Measurements from ENCODE around the gene ADRA2B. TPM values are rescaled to one million over a fixed set of nuclear protein-coding genes. Genes with fewer than 3 reads are reported as not detected.
A peak's percentile ranks its signal among the peaks of the same experiment; 100 is the strongest.

ADRA2B gene
- polyA plus RNA-seq, 3 donors, result 1.6 TPM; not detected in 2

DNA sequence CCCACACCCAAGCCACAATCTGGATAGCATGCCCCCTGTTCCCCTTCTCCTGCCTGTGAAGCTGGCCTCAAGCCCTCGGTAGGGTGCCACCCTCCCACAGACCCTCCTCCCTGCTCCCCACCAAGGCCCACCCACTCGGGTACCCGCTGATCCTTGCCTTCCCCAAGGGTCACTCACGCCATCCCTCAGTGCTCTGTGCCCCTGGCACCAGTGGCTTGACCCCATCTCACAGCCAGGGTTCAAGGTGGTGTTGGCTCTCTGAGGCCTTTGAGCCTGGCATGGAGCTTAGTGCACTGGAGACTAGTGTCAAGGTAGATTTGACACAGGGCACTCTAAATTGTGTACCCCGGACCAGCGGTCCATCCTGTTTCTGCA lies 11.9 kb downstream of the ADRA2B start:
- Mint-ChIP-seq H3K4me3 (no peak overlapping the region), H3K27ac (no peak overlapping the region), H3K36me3 (no peaks in the 10 kb centered on the region), H3K9me3 (peaks cover 13 to 27% (median 21%) of the 10 kb centered on the region in 7 donors), H3K27me3 (ENCODE audit: low read depth in 3 of 3) (peaks cover 4 to 16% (median 8%) of the 10 kb centered on the region in 3 donors), H3K4me1 (peaks cover 18% of the 10 kb centered on the region)
- no peak overlapping the region for H3K4me3 ChIP-seq (replicated peaks in 1 of 3; ENCODE audit: low read depth in 2 of 3, low read length in 3 of 3)
- no peaks in the 10 kb centered on the region for H3K27me3 ChIP-seq (ENCODE audit: control insufficient read depth in 2 of 2, insufficient read depth in 2 of 2, low read length in 2 of 2)
- TF ChIP-seq, protein P1, sequence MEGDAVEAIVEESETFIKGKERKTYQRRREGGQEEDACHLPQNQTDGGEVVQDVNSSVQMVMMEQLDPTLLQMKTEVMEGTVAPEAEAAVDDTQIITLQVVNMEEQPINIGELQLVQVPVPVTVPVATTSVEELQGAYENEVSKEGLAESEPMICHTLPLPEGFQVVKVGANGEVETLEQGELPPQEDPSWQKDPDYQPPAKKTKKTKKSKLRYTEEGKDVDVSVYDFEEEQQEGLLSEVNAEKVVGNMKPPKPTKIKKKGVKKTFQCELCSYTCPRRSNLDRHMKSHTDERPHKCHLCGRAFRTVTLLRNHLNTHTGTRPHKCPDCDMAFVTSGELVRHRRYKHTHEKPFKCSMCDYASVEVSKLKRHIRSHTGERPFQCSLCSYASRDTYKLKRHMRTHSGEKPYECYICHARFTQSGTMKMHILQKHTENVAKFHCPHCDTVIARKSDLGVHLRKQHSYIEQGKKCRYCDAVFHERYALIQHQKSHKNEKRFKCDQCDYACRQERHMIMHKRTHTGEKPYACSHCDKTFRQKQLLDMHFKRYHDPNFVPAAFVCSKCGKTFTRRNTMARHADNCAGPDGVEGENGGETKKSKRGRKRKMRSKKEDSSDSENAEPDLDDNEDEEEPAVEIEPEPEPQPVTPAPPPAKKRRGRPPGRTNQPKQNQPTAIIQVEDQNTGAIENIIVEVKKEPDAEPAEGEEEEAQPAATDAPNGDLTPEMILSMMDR (IDR thresholded peaks at IDR 0.05), result no peak
- no peaks in the 10 kb centered on the region for H3K36me3 ChIP-seq (replicated peaks in 1 of 2; ENCODE audit: control insufficient read depth in 1 of 2, insufficient read depth in 2 of 2, low read length in 2 of 2)
- H3K9ac ChIP-seq (ENCODE audit: insufficient read depth, low read length, poor library complexity, severe bottlenecking), result no peak overlapping the region
- H4K20me1 ChIP-seq (ENCODE audit: insufficient read depth, low read length), result no peaks in the 10 kb centered on the region
- no peak for DNase-seq
- H3K4me2 ChIP-seq (replicated peaks; ENCODE audit: extremely low read depth, low read length, poor library complexity, severe bottlenecking), result peak overlapping the region; percentile 11
- intact Hi-C loops (cut with micrococcal nuclease), result no loop called here
- H3K4me1 ChIP-seq (ENCODE audit: control insufficient read depth in 1 of 2, insufficient read depth in 2 of 2, low read length in 2 of 2), result peaks cover 6 to 24% of the 10 kb centered on the region in 2 donors
- no peaks in the 10 kb centered on the region for H3K79me2 ChIP-seq (ENCODE audit: insufficient read depth, low read length)
- no peak overlapping the region for H2AFZ ChIP-seq (ENCODE audit: insufficient read depth, low read depth, low read length, poor library complexity, severe bottlenecking)
- H3K27ac ChIP-seq (ENCODE audit: low read depth in 1 of 2, low read length in 2 of 2), result peak overlapping the region in 1 of 2 donors; percentile 41
- peaks cover 11 to 18% of the 10 kb centered on the region in 2 donors for H3K9me3 ChIP-seq (replicated peaks in 1 of 2; ENCODE audit: control insufficient read depth in 1 of 2, insufficient read depth in 1 of 2, low read length in 2 of 2)
- WGBS (ENCODE audit: insufficient coverage), result 86% methylated on average over 5 of the region's 6 CpGs

DNA sequence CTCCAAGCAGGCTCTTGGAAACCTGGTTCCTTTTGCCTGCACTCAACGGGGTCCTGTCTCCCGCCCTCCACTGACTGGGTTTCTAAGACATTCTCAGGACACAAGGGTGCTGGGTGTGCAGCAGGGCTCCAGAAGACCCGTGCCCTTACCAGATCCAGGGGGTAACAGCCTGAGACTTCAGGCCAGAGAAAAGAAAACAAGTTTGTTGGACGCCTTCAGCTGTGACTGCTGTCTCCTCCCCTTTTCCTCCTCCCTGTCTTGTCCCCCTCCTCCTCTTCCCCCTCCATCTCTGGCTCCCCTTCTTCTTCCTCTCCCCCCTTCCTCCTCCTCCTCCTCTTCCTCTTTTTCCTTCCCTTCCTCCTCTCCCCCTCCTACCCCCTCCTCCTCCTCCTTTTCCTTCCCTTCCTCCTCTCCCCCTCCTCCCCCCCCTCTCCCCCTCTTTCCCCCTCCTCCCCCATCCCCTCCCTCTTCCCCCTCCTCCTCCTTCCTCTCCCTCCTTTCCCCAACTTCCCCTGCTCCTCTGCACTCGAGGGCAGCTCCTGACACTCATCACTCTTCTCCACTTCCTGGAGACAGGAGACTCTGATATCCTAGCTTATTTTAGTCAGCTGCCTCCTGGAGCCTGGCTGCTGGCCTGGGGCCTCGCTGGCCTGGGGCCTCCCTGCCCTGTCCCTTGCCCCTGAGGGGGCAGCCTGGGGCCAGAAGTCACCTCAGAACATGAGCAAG lies 12.4 kb downstream of the ADRA2B start:
- Histone ChIP-seq H4K20me1 (ENCODE audit: insufficient read depth, low read length) (no peaks in the 10 kb centered on the region), H3K4me3 (replicated peaks in 1 of 3; ENCODE audit: low read depth in 2 of 3, low read length in 3 of 3) (no peak overlapping the region), H3K36me3 (replicated peaks in 1 of 2; ENCODE audit: control insufficient read depth in 1 of 2, insufficient read depth in 2 of 2, low read length in 2 of 2) (no peaks in the 10 kb centered on the region), H3K27ac (ENCODE audit: low read depth in 1 of 2, low read length in 2 of 2) (peak overlapping the region; percentile 26 to 41), H3K9ac (ENCODE audit: insufficient read depth, low read length, poor library complexity, severe bottlenecking) (no peak overlapping the region), H2AFZ (ENCODE audit: insufficient read depth, low read depth, low read length, poor library complexity, severe bottlenecking) (peak overlapping the region; percentile 4), H3K9me3 (replicated peaks in 1 of 2; ENCODE audit: control insufficient read depth in 1 of 2, insufficient read depth in 1 of 2, low read length in 2 of 2) (peaks cover 11 to 18% of the 10 kb centered on the region in 2 donors), H3K4me2 (replicated peaks; ENCODE audit: extremely low read depth, low read length, poor library complexity, severe bottlenecking) (peak overlapping the region; percentile 11), H3K4me1 (ENCODE audit: control insufficient read depth in 1 of 2, insufficient read depth in 2 of 2, low read length in 2 of 2) (peaks cover 6 to 24% of the 10 kb centered on the region in 2 donors), H3K79me2 (ENCODE audit: insufficient read depth, low read length) (no peaks in the 10 kb centered on the region), H3K27me3 (ENCODE audit: control insufficient read depth in 2 of 2, insufficient read depth in 2 of 2, low read length in 2 of 2) (no peaks in the 10 kb centered on the region)
- Mint-ChIP-seq H3K4me3 (peak overlapping the region in 1 of 2 donors; percentile 55), H3K27me3 (ENCODE audit: low read depth in 3 of 3) (peaks cover 2 to 11% (median 8%) of the 10 kb centered on the region in 3 donors), H3K36me3 (no peaks in the 10 kb centered on the region), H3K27ac (peak overlapping the region in 3 of 7 donors; percentile 47 to 73 (median 68)), H3K9me3 (peaks cover 13 to 27% (median 21%) of the 10 kb centered on the region in 7 donors), H3K4me1 (peaks cover 21% of the 10 kb centered on the region)
- WGBS (ENCODE audit: insufficient coverage), result 29% methylated on average over 5 of the region's 6 CpGs
- intact Hi-C loops (cut with micrococcal nuclease), result no loop called here
- DNase-seq, result no peak
- TF ChIP-seq, protein P1 (IDR thresholded peaks at IDR 0.05), result no peak

All from CD14-positive monocyte (primary cell).